GM18505 (cell line): ENCODE results near the gene PLGRKT.
"Not testable (repeated sequence)": the region's sequence is repeated elsewhere in the genome, so short reads cannot be mapped to it uniquely, and the experiment has no call there.

Source experiments
- ATAC-seq: cut with Tn5 transposase; IDR thresholded peaks from one replicate; pipeline ENCODE4 v1.9.1; 2021; ENCODE audit not compliant: unreplicated experiment
- POLR2A ChIP-seq: IDR thresholded peaks from 4 replicates; pipeline ENCODE4 v1.6.1; 2011; ENCODE audit warnings: borderline replicate concordance; ENCODE audit not compliant: insufficient read depth, insufficient read length; ENCODE audit errors: extremely low read depth

Gene PLGRKT

GRCh38 chr9:5437254-5438216, at the start of gene PLGRKT:
PLGRKT (minus strand) TSS chr9:5437925; CDS start chr9:5431977, 5,948 bp downstream.
- peak; percentile 95 for TF ChIP-seq POLR2A
- peak; percentile 87 for ATAC-seq

GRCh38 chr9:5486988-5487387, 49.3 kb upstream of the PLGRKT start:
- ATAC-seq, result no peak
- TF ChIP-seq POLR2A, result no peak

- ATAC-seq, result no peak
- TF ChIP-seq POLR2A, result no peak
Measured at GRCh38 chr9:5485378-5486085, 47.8 kb upstream of the PLGRKT start.

- TF ChIP-seq POLR2A, result no peak
- ATAC-seq, result no peak
Measured at GRCh38 chr9:5483306-5483705, 45.6 kb upstream of the PLGRKT start.

GRCh38 chr9:5482194-5482593, 44.5 kb upstream of the PLGRKT start:
- no peak for TF ChIP-seq POLR2A
- ATAC-seq, result no peak

GRCh38 chr9:5481322-5482040, 43.8 kb upstream of the PLGRKT start:
- ATAC-seq, result no peak
- no peak for TF ChIP-seq POLR2A

GRCh38 chr9:5480919-5481318, 43.2 kb upstream of the PLGRKT start:
- no peak for ATAC-seq
- no peak for TF ChIP-seq POLR2A

- TF ChIP-seq POLR2A, result no peak
- ATAC-seq, result peak; percentile 56
Measured at GRCh38 chr9:5479994-5480694, 42.4 kb upstream of the PLGRKT start.

- no peak for ATAC-seq
- TF ChIP-seq POLR2A, result no peak
Measured at GRCh38 chr9:5478206-5478605, 40.5 kb upstream of the PLGRKT start.

GRCh38 chr9:5475611-5476010, 37.9 kb upstream of the PLGRKT start:
- not testable (repeated sequence) for ATAC-seq

- TF ChIP-seq POLR2A, result no peak
- ATAC-seq, result no peak
Measured at GRCh38 chr9:5470816-5471215, 33.1 kb upstream of the PLGRKT start.

- TF ChIP-seq POLR2A, result no peak
Measured at GRCh38 chr9:5470122-5470521, 32.4 kb upstream of the PLGRKT start.

GRCh38 chr9:5468850-5469249, 31.1 kb upstream of the PLGRKT start:
- no peak for TF ChIP-seq POLR2A
- no peak for ATAC-seq

More at GRCh38 chr9:5470122-5470521, 32.4 kb upstream of the PLGRKT start:
- ATAC-seq, result no peak
